GM21515 (cell line): ENCODE results near the gene CDYL.
A peak's percentile ranks its signal among the peaks of the same experiment; 100 is the strongest.

ENCODE experiments used
- ATAC-seq: cut with Tn5 transposase; IDR thresholded peaks from one replicate; pipeline ENCODE4 v1.9.1; 2021; ENCODE audit not compliant: unreplicated experiment

Gene CDYL

GRCh38 chr6:4931530-4932227 is 155.5 kb downstream of the CDYL start:
- no peak for ATAC-seq

GRCh38 chr6:4932228-4932903 is 156.2 kb downstream of the CDYL start:
- no peak for ATAC-seq

- ATAC-seq: no peak
Measured at GRCh38 chr6:4935486-4935885, 159.3 kb downstream of the CDYL start.

- ATAC-seq: no peak
Measured at GRCh38 chr6:4935975-4936680, 159.9 kb downstream of the CDYL start.

GRCh38 chr6:4936681-4937041 is 160.5 kb downstream of the CDYL start:
- ATAC-seq: no peak

DNA sequence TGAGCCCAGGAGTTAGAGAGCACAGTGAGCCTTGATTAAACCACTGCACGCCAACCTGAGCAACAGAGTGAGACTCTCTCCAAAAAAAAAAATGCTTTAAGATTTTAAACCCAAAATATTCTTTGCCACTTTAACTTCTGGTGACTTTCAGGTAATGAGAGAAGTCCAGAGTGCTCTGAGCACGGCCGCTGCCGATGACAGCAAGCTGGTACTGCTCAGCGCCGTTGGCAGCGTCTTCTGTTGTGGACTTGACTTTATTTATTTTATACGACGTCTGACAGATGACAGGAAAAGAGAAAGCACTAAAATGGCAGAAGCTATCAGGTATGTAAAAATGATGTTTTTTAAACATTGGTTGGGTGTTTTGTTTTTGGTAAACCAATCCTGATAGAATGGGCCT is 161.2 kb downstream of the CDYL start:
- no peak for ATAC-seq

- no peak for ATAC-seq
Measured at GRCh38 chr6:4939241-4939640, 163.0 kb downstream of the CDYL start.

DNA sequence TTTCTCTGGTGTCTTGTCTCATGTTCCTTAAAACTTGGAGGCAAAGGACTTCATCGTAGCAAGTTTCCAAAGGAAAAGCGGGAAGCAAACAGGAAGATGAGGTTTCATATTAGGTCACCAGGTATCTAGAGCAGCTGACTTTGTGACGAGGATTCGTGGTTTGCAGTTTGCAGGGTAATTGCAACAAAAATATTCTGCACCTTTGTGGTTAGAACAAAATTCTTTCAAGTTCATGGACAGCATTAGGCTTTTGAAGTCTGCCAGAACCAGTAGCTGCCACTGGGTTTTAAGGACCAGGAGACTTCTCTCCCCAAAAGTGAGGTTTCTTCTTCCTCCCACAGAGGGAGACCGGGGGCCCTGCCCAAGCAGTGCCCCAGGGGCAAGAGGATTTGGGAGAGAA is 164.2 kb downstream of the CDYL start:
- ATAC-seq: no peak

GRCh38 chr6:4941782-4942672 is 165.8 kb downstream of the CDYL start:
- ATAC-seq: peak; percentile 61

DNA sequence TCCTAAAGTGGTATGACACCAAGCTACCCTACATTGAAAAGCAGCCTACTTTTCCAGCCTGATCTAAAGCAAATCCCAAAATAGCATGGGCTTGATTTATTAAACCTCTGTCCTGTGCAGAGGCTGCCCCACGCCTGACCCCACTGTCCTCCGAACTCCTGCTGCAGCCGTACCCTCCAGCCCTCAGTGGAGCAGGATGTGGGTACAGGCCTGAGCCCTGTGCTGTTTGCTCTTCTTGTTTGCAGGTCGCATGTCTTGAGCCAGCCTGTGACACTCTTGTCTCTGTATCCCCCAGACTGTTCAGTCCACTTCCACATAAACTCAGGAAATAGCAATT is 166.4 kb downstream of the CDYL start:
- no peak for ATAC-seq

DNA sequence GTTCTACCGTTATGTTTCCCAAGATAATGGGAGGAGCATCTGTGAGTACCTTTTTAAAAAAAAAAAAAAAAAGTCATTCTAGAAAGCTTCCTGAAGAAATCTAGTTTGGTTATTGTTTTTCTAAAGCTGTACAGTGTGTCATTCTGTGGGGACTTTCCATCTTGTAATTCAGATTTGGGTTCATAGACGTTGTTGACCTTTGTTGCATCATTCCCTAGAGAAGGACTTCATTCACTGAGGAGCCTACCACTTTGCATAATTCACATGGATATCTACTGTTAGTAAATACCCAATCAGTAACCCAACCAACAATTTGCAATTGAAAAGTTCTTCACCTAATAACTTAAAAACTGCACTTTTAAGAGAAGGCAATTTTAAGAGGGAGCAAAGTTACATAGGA is 167.5 kb downstream of the CDYL start:
- ATAC-seq: no peak

GRCh38 chr6:4944325-4944724 is 168.1 kb downstream of the CDYL start:
- ATAC-seq: no peak

GRCh38 chr6:4946521-4946920 is 170.3 kb downstream of the CDYL start:
- ATAC-seq: no peak

- no peak for ATAC-seq
Measured at GRCh38 chr6:4947716-4948115, 171.5 kb downstream of the CDYL start.

- no peak for ATAC-seq
Measured at GRCh38 chr6:4948781-4949450, 172.7 kb downstream of the CDYL start.

DNA sequence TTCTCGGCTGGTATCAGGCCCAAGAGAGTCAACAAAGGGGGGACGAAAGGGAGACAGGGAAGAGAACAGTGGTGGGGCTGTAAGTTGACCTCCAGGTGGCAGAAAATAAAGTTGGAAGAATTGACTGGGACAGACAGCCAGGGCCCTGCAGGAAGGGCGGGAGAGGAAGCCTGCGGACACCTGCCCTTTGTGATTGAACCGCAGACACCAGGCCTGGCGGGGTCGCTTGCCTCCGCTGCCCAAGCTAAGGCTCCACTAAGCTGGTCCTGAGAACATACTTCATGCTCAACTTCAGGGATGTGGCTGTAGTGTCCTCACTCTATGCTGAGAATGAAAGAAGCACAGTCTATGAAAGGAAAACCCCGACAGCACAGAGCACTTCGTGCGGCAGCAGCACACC is 173.9 kb downstream of the CDYL start:
- ATAC-seq: no peak

GRCh38 chr6:4950836-4951533 is 174.8 kb downstream of the CDYL start:
- no peak for ATAC-seq

- no peak for ATAC-seq
Measured at GRCh38 chr6:4953440-4953839, 177.2 kb downstream of the CDYL start.

DNA sequence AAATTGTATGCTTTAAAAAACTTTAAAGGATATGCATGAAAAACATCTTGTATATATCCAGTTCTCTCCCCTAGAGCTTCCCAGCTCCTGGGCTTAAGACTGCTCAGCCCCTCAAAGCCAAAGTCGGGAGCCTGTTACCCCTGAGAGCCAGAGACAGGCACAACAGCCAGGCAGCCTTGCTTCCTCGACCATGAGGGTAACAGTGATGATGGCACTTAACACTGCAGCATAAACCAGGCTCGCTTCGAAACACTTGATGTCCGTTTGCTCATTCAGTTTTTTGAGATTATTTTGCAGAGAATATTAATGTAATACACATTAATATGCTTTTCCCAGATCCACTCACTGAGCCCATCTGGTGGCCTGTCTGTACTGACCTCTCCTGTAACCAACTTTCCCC is 180.4 kb downstream of the CDYL start:
- no peak for ATAC-seq

DNA sequence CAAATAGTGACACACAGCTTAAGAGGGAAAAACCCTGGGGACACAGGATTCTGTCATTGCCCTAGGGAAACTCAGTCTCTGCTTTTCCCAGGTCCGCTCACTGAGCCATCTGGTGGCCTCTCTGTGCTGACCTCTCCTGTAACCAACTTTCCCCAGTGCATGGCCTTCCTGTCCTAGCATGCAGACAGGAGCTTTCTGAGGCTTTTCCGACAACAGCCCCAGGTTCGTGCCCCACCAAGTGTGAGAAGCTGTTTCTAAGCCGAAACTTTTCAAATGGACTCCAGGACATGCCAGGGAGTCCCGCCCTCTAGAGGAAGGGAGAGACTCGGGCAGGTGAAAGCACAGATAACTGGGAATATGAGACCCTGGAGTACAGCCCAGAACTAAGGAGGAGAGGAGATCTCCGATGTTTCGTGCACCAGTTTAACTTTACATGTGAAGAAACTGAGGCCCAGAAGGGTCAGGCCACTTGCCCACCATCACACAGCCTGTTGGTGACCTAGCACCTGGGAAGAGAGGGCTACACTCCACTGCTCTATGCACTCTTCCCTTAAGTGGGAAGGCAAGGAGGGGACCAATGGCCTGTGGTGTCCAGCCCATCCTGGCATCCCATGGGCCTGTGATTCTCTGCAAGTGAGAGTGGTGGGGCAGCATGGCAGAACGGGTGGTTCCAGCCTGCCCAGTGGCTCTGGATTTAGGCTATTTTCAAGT is 181.5 kb downstream of the CDYL start:
- ATAC-seq: no peak
